Omental fat pad (tissue), 4 donors: ENCODE measurements around the gene ANKH. TPM values are rescaled to one million over a fixed set of nuclear protein-coding genes. Genes with fewer than 3 reads are reported as not detected.
A peak's percentile ranks its signal among the peaks of the same experiment; 100 is the strongest.

ENCODE experiments used
- ATAC-seq: fragments of 150-250 bp; one replicate; pipeline ENCODE4 v1.9.1; 2016; ENCODE audit warnings: mild to moderate bottlenecking, moderate library complexity; ENCODE audit not compliant: low FRiP score
- DNase-seq: peaks from one replicate; pipeline ENCODE4 v3.0.0-alpha.2; 2019; ENCODE audit warnings: low spot score
- total RNA-seq, 4 donors: library from RNA; depleted of rRNA; stranded (reverse); fragments of >200 nt; gene quantifications; one replicate each; pipeline ENCODE4 v1.1.0, GENCODE V29; 2016
- TF ChIP-seq, protein P1 (sequence below), 3 donors: fragments of 450-650 bp; IDR thresholded peaks; one replicate each; pipeline ENCODE4 v1.5.1; 2016 to 2017; ENCODE audit warnings: antibody characterized with exemption in 3 of 3, mild to moderate bottlenecking in 3 of 3, moderate library complexity in 2 of 3

Gene ANKH
- total RNA-seq, 4 donors from 2014 or later = 37.4 to 74.3 (median 39.2) TPM

DNA sequence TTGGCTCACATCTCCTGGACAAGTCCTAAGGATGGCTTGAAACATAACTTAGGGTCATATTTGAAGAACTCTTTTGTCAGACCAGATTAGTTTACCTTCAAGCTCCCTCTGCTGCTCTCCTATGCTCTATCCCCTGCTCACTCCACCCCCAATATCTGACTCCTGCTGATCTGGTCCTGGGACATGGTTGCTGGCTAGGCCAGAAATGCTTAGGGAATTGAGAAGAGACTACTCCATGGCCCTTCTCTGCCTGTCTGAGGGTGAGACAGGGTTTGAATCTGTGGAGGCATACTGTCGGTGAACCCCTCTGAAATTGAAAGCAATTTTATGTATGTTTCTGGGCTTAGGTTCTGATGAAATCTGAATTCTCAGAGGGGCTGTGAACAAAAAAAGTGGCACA lies 203.8 kb downstream of the ANKH start:
- DNase-seq = no peak
- TF ChIP-seq, protein P1, sequence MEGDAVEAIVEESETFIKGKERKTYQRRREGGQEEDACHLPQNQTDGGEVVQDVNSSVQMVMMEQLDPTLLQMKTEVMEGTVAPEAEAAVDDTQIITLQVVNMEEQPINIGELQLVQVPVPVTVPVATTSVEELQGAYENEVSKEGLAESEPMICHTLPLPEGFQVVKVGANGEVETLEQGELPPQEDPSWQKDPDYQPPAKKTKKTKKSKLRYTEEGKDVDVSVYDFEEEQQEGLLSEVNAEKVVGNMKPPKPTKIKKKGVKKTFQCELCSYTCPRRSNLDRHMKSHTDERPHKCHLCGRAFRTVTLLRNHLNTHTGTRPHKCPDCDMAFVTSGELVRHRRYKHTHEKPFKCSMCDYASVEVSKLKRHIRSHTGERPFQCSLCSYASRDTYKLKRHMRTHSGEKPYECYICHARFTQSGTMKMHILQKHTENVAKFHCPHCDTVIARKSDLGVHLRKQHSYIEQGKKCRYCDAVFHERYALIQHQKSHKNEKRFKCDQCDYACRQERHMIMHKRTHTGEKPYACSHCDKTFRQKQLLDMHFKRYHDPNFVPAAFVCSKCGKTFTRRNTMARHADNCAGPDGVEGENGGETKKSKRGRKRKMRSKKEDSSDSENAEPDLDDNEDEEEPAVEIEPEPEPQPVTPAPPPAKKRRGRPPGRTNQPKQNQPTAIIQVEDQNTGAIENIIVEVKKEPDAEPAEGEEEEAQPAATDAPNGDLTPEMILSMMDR (IDR thresholded peaks at IDR 0.05) = no peak
- ATAC-seq = no peak

DNA sequence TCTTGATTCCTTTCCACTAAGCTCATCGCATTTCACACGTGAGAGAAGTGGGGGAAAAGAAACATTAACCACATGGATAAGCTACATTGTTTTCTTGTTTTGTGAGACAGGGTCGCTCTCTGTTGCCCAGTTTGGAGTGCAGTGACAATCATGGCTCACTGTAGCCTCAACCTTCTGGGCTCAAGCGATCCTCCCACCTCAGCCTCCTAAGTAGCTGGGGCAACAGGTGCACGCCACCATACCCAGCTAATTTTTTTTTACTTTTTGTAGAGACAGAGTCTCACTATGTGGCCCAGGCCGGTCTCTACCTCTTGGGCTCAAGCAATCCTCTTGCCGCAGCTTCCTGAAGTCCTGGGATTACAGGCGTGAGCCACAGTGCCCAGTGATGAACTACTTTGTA lies 204.3 kb downstream of the ANKH start:
- TF ChIP-seq, protein P1 (IDR thresholded peaks at IDR 0.05) = no peak
- ATAC-seq (no peak), DNase-seq (no peak)

DNA sequence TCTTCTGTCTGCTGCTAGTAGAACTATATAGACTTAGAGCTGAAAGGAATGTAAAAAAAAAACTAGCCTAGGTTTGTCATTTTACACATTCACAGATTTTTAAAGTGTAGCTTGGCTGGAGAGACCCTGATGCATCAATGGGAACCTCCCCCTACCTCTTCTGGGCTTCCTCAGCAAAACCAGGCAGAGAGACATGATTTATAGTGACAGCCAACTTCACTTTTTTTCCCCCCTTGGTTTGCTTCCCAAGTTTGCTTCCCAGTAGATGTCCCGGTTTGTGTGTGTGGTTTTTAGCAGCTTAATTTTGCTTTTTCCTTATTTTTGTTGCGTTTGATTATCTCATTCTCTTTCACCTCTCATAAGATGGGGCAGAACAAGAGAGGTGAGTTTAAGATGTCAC lies 205.2 kb downstream of the ANKH start:
- ATAC-seq (no peak), DNase-seq (no peak)
- TF ChIP-seq, protein P1 (IDR thresholded peaks at IDR 0.05) = no peak

DNA sequence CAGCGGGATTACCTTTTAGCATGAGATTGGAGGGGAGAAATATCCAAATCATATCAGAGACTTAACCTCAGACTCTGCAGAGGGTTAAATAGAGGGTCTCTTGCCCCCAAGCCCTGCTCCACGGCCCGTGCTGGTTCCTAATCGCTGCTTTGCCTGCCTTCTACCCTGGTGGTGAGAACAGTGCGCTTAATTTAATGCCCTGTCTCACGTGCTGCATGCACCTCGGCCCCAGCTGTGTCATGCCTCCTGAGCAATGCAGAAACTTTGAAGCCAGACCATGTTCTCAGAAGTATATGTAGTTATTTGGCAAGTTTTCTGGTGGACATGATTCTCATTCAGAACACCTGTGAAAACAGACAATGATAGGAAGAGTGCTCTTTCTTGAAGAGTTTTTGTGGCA lies 205.6 kb downstream of the ANKH start:
- TF ChIP-seq, protein P1 (IDR thresholded peaks at IDR 0.05) = no peak
- ATAC-seq (no peak), DNase-seq (no peak)

DNA sequence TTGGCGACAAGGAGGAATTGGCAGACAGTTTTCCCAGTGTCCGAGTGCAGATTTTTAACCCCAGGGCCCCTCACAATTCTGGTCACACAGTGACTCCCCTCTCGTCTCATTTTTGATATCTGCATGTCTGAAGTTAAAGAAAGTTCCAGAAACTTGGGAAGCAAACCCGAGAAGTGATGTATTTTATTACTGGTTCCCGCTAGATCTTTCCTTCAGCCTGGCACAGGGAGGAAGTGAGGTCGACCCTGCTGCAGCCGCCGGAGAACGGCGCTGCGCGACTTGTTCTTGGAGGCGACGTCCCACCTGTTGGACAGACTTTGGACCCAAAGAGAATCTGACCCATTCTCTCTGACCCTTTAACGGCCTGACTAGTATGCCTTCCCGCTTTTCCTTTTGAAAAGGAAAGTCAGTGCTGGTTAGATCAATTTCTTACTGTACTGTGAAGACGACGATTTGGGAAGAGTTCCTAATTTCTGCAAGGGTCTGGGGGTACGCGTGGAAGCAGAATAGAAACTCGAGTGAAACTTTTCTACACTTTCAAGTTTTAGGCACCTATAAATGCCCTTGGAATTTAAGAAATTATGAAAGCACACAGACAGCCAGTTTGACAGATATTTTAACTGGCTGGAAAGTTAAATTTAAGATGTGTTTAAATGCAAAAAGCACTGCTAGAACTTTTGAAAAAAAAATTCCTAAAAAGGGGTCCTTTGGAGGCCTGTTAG lies 206.3 kb downstream of the ANKH start:
- DNase-seq (no peak), ATAC-seq (no peak)
- TF ChIP-seq, protein P1 (IDR thresholded peaks at IDR 0.05) = no peak

DNA sequence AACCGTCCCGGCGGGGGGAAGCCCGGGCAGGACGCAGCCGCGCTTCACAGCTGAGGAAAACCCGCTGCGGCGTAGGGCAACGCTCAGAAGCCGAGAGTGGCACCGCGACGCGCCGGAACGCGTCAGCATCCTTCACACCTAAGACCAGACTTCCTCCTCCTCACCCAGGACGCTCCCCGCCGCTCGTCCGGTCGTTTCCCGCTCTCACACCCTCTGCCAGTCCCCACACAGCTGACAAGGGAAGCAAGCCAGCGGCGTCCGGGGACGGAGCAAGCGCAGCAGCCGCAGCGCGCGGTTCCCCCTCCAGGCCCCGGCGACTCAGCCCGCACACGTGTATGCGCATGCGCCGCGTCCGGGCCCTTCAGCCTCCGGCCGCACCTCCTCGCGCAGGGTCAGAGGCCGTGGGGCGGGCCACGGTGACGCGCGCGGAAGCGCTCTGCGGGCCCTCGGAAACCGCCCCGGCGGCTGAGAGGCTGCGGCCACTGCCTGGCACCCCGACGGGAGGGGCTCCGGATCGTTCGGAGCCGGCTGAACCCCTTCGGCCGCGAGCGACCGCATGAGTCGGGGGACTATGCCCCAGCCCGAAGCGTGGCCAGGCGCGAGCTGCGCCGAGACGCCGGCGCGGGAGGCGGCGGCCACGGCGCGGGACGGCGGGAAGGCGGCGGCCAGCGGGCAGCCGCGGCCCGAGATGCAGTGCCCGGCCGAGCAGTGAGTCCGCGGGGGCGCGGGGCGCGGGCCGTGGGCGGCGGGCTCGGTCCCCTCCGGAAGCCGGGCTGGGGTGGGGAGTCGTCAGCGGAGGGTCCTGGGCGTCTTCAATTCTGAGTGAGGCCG lies 207.1 kb downstream of the ANKH start, which contains the start of gene OTULIN:
OTULIN (plus strand) TSS at position 449 of the 831 bp plus-strand sequence; CDS start at position 557, 108 bp downstream.
- TF ChIP-seq, protein P1 (IDR thresholded peaks at IDR 0.05) = no peak
- peak; percentile 97 for ATAC-seq
- peak; percentile 51 for DNase-seq
